HG03571 (cell line): ENCODE measurements around the gene NSDHL.
A peak's percentile ranks its signal among the peaks of the same experiment; 100 is the strongest.
"Not testable (repeated sequence)": the region's sequence is repeated elsewhere in the genome, so short reads cannot be mapped to it uniquely, and the experiment has no call there.

Source experiments
- ATAC-seq: cut with Tn5 transposase; IDR thresholded peaks from one replicate; pipeline ENCODE4 v1.9.1; 2021; ENCODE audit not compliant: unreplicated experiment

Gene NSDHL

GRCh38 chrX:152830312-152831305, at the start of gene NSDHL, which contains the start of gene CETN2:
NSDHL (plus strand) TSS chrX:152831063; CDS start chrX:152846325, 15,262 bp downstream.
CETN2 (minus strand) TSS chrX:152830757; CDS start chrX:152830710, 47 bp downstream.
- peak; percentile 100 for ATAC-seq

GRCh38 chrX:152787062-152787461, 43.8 kb upstream of the NSDHL start:
- ATAC-seq, result not testable (repeated sequence)

GRCh38 chrX:152798945-152799344, 31.9 kb upstream of the NSDHL start:
- ATAC-seq, result no peak

- ATAC-seq, result no peak
These were observed 24.8 kb upstream of the NSDHL start for GRCh38 chrX:152806035-152806434.

- no peak for ATAC-seq
These were observed 20.5 kb upstream of the NSDHL start for GRCh38 chrX:152810403-152810802.

- ATAC-seq, result no peak
These were observed 17.7 kb upstream of the NSDHL start for GRCh38 chrX:152813206-152813605.

- ATAC-seq, result no peak
These were observed 16.8 kb upstream of the NSDHL start for GRCh38 chrX:152814048-152814447.

- ATAC-seq, result no peak
These were observed 13.6 kb upstream of the NSDHL start for GRCh38 chrX:152817078-152817764.

- ATAC-seq, result no peak
These were observed 12.5 kb upstream of the NSDHL start for GRCh38 chrX:152818356-152818755.

GRCh38 chrX:152819266-152819665, 11.6 kb upstream of the NSDHL start:
- ATAC-seq, result no peak

- no peak for ATAC-seq
These were observed 11.1 kb upstream of the NSDHL start for GRCh38 chrX:152819732-152820131.

GRCh38 chrX:152821145-152821765, 9.6 kb upstream of the NSDHL start:
- ATAC-seq, result no peak

GRCh38 chrX:152822383-152823086, 8.3 kb upstream of the NSDHL start:
- ATAC-seq, result no peak

GRCh38 chrX:152823657-152824056, 7.2 kb upstream of the NSDHL start:
- no peak for ATAC-seq

GRCh38 chrX:152824841-152825374, 6.0 kb upstream of the NSDHL start:
- ATAC-seq, result no peak

GRCh38 chrX:152831391-152831790, 528 bp downstream of the NSDHL start:
- no peak for ATAC-seq

- no peak for ATAC-seq
These were observed 1.7 kb downstream of the NSDHL start for GRCh38 chrX:152832520-152832919.

GRCh38 chrX:152833378-152833777, 2.5 kb downstream of the NSDHL start:
- ATAC-seq, result no peak

GRCh38 chrX:152835470-152835869, 4.6 kb downstream of the NSDHL start:
- not testable (repeated sequence) for ATAC-seq

GRCh38 chrX:152842772-152843338, 12.0 kb downstream of the NSDHL start:
- no peak for ATAC-seq
